ENCODE data around the gene CSF1R. TPM values are rescaled to one million over a fixed set of nuclear protein-coding genes. Genes with fewer than 3 reads are reported as not detected.
"Not testable (repeated sequence)": the region's sequence is repeated elsewhere in the genome, so short reads cannot be mapped to it uniquely, and the experiment has no call there.

The CSF1R gene
- total RNA-seq, 2 experiments from 2014 or later: 3.4 to 3.6 TPM

GRCh38 chr5:150044329-150044681 lies 42.0 kb downstream of the CSF1R start:
- Mint-ChIP-seq H3K9me3 (no peaks in the 10 kb centered on the region), H3K27me3 (no peaks in the 10 kb centered on the region), H3K4me1 (peaks cover 37% of the 10 kb centered on the region), H3K27ac (peak overlapping the region; percentile 82), H3K4me3 (no peak overlapping the region), H3K36me3 (peaks cover 40% of the 10 kb centered on the region)
- POLR2A ChIA-PET: interaction anchor here (0.6 kb wide), 1 partner anchor 23 kb away, joined by 3 read pairs; no protein-coding TSS in a partner anchor
- DNase-seq: no peak
- no peak for ATAC-seq (ENCODE audit: low read depth)

- H3K4me1 Mint-ChIP-seq: peaks cover 37% of the 10 kb centered on the region
- peak overlapping the region; percentile 20 for H3K4me3 Mint-ChIP-seq
- POLR2A ChIA-PET: interaction anchor here (0.6 kb wide), 1 partner anchor 22 kb away, joined by 3 read pairs; no protein-coding TSS in a partner anchor
Measured at GRCh38 chr5:150043657-150044328, 42.6 kb downstream of the CSF1R start.

GRCh38 chr5:150042459-150042858 lies 43.9 kb downstream of the CSF1R start:
- no peak for DNase-seq
- H3K27me3 Mint-ChIP-seq: no peaks in the 10 kb centered on the region
- H3K9me3 Mint-ChIP-seq: no peaks in the 10 kb centered on the region
- peaks cover 30% of the 10 kb centered on the region for H3K4me1 Mint-ChIP-seq
- no peak overlapping the region for H3K4me3 Mint-ChIP-seq
- ATAC-seq (ENCODE audit: low read depth): no peak
- POLR2A ChIA-PET: no interaction called here
- no peak overlapping the region for H3K27ac Mint-ChIP-seq
- H3K36me3 Mint-ChIP-seq: peaks cover 34% of the 10 kb centered on the region

More at GRCh38 chr5:150043657-150044328, 42.6 kb downstream of the CSF1R start:
- Mint-ChIP-seq H3K9me3 (no peaks in the 10 kb centered on the region), H3K36me3 (peaks cover 38% of the 10 kb centered on the region), H3K27ac (peak overlapping the region; percentile 82), H3K27me3 (no peaks in the 10 kb centered on the region)
- ATAC-seq (ENCODE audit: low read depth) (peak; percentile 69), DNase-seq (no peak)

- ATAC-seq (ENCODE audit: low read depth) (no peak), DNase-seq (no peak)
- Mint-ChIP-seq H3K9me3 (no peaks in the 10 kb centered on the region), H3K36me3 (peaks cover 40% of the 10 kb centered on the region), H3K4me3 (no peak overlapping the region), H3K27ac (peak overlapping the region; percentile 46), H3K4me1 (peaks cover 15% of the 10 kb centered on the region), H3K27me3 (no peaks in the 10 kb centered on the region)
- POLR2A ChIA-PET: no interaction called here
Measured at GRCh38 chr5:150038547-150038946, 47.8 kb downstream of the CSF1R start.

- Mint-ChIP-seq H3K27me3 (no peaks in the 10 kb centered on the region), H3K36me3 (peaks cover 41% of the 10 kb centered on the region), H3K4me1 (peaks cover 1% of the 10 kb centered on the region), H3K4me3 (no peak overlapping the region), H3K27ac (no peak overlapping the region), H3K9me3 (no peaks in the 10 kb centered on the region)
- no peak for ATAC-seq (ENCODE audit: low read depth)
- no peak for DNase-seq
- POLR2A ChIA-PET: no interaction called here
Measured at GRCh38 chr5:150036513-150036912, 49.8 kb downstream of the CSF1R start.

GRCh38 chr5:150035139-150035895 lies 51.0 kb downstream of the CSF1R start:
- ATAC-seq (ENCODE audit: low read depth): no peak
- Mint-ChIP-seq H3K4me1 (peaks cover 1% of the 10 kb centered on the region), H3K27me3 (no peaks in the 10 kb centered on the region), H3K27ac (no peak overlapping the region), H3K36me3 (peaks cover 36% of the 10 kb centered on the region), H3K4me3 (no peak overlapping the region), H3K9me3 (no peaks in the 10 kb centered on the region)
- POLR2A ChIA-PET: no interaction called here
- DNase-seq: no peak

- Mint-ChIP-seq H3K4me1 (no peaks in the 10 kb centered on the region), H3K4me3 (no peak overlapping the region), H3K27ac (no peak overlapping the region), H3K27me3 (no peaks in the 10 kb centered on the region), H3K36me3 (peaks cover 35% of the 10 kb centered on the region), H3K9me3 (no peaks in the 10 kb centered on the region)
- DNase-seq: no peak
- ATAC-seq (ENCODE audit: low read depth): no peak
- POLR2A ChIA-PET: no interaction called here
Measured at GRCh38 chr5:150034662-150035061, 51.7 kb downstream of the CSF1R start.

- ATAC-seq (ENCODE audit: low read depth) (no peak), DNase-seq (no peak)
- no peaks in the 10 kb centered on the region for H3K27me3 Mint-ChIP-seq
- POLR2A ChIA-PET: no interaction called here
- H3K27ac Mint-ChIP-seq: no peak overlapping the region
- H3K4me3 Mint-ChIP-seq: no peak overlapping the region
- no peaks in the 10 kb centered on the region for H3K9me3 Mint-ChIP-seq
- H3K4me1 Mint-ChIP-seq: no peaks in the 10 kb centered on the region
- H3K36me3 Mint-ChIP-seq: peaks cover 34% of the 10 kb centered on the region
Measured at GRCh38 chr5:150033334-150033733, 53.0 kb downstream of the CSF1R start.

- ATAC-seq (ENCODE audit: low read depth); POLR2A ChIA-PET; DNase-seq; H3K9me3 Mint-ChIP-seq; H3K4me3 Mint-ChIP-seq; H3K4me1 Mint-ChIP-seq; H3K27me3 Mint-ChIP-seq; H3K27ac Mint-ChIP-seq: not testable (repeated sequence)
- peaks cover 24% of the 10 kb centered on the region for H3K36me3 Mint-ChIP-seq
Measured at GRCh38 chr5:150028047-150028446, 58.3 kb downstream of the CSF1R start.

- no peaks in the 10 kb centered on the region for H3K27me3 Mint-ChIP-seq
- peaks cover 30% of the 10 kb centered on the region for H3K36me3 Mint-ChIP-seq
- POLR2A ChIA-PET: interaction anchor here (0.6 to 1.0 kb wide), 2 partner anchors 26 kb away, joined by 3 read pairs; partner anchors contain the start of genes HMGXB3 and TIGD6
- peaks cover 6% of the 10 kb centered on the region for H3K4me1 Mint-ChIP-seq
- no peak overlapping the region for H3K4me3 Mint-ChIP-seq
- no peaks in the 10 kb centered on the region for H3K9me3 Mint-ChIP-seq
- no peak overlapping the region for H3K27ac Mint-ChIP-seq
- no peak for ATAC-seq (ENCODE audit: low read depth)
- no peak for DNase-seq
Measured at GRCh38 chr5:150026682-150027172, 59.6 kb downstream of the CSF1R start.

- peaks cover 38% of the 10 kb centered on the region for H3K36me3 Mint-ChIP-seq
- no peak for DNase-seq
- H3K27ac Mint-ChIP-seq: no peak overlapping the region
- no peaks in the 10 kb centered on the region for H3K9me3 Mint-ChIP-seq
- POLR2A ChIA-PET: no interaction called here
- ATAC-seq (ENCODE audit: low read depth): no peak
- H3K4me1 Mint-ChIP-seq: peaks cover 16% of the 10 kb centered on the region
- no peak overlapping the region for H3K4me3 Mint-ChIP-seq
- H3K27me3 Mint-ChIP-seq: no peaks in the 10 kb centered on the region
Measured at GRCh38 chr5:150024346-150024984, 61.9 kb downstream of the CSF1R start.

GRCh38 chr5:150023136-150023535 lies 63.2 kb downstream of the CSF1R start:
- Mint-ChIP-seq H3K27ac (no peak overlapping the region), H3K4me3 (no peak overlapping the region), H3K27me3 (no peaks in the 10 kb centered on the region), H3K9me3 (no peaks in the 10 kb centered on the region), H3K4me1 (peaks cover 16% of the 10 kb centered on the region), H3K36me3 (peaks cover 47% of the 10 kb centered on the region)
- POLR2A ChIA-PET: interaction anchor here (0.6 kb wide), 1 partner anchor 23 kb away, joined by 3 read pairs; no protein-coding TSS in a partner anchor
- no peak for ATAC-seq (ENCODE audit: low read depth)
- no peak for DNase-seq

- peaks cover 45% of the 10 kb centered on the region for H3K36me3 Mint-ChIP-seq
- H3K4me3 Mint-ChIP-seq: no peak overlapping the region
- H3K4me1 Mint-ChIP-seq: peaks cover 16% of the 10 kb centered on the region
- DNase-seq (no peak), ATAC-seq (ENCODE audit: low read depth) (no peak)
- no peaks in the 10 kb centered on the region for H3K9me3 Mint-ChIP-seq
- POLR2A ChIA-PET: interaction anchor here (0.6 kb wide), 1 partner anchor 23 kb away, joined by 3 read pairs; no protein-coding TSS in a partner anchor
- no peak overlapping the region for H3K27ac Mint-ChIP-seq
- no peaks in the 10 kb centered on the region for H3K27me3 Mint-ChIP-seq
Measured at GRCh38 chr5:150022681-150023080, 63.7 kb downstream of the CSF1R start.
